IMR-90 (cell line): ENCODE measurements around the gene CYGB.

ENCODE experiments used
- BHLHE40 ChIP-seq: fragments of 150-350 bp; IDR thresholded peaks from 2 replicates; pipeline ENCODE4 v1.6.1; 2016; ENCODE audit warnings: mild to moderate bottlenecking, low read depth, low read length
- MAFK ChIP-seq: IDR thresholded peaks from 2 replicates; pipeline ENCODE4 v1.6.1; 2012; ENCODE audit warnings: low read depth, low read length, improper control_type of control experiment
- MXI1 ChIP-seq: IDR thresholded peaks from 2 replicates; pipeline ENCODE4 v1.6.1; 2012; ENCODE audit warnings: low read depth, mild to moderate bottlenecking, low read length, moderate library complexity, borderline replicate concordance
- POLR2A ChIP-seq: IDR thresholded peaks from 2 replicates; pipeline ENCODE4 v1.6.1; 2012; ENCODE audit warnings: mild to moderate bottlenecking, low read depth, low read length
- RAD21 ChIP-seq: IDR thresholded peaks from 2 replicates; pipeline ENCODE4 v1.6.1; 2012; ENCODE audit warnings: low read length, improper control_type of control experiment
- SMC3 ChIP-seq: fragments of 150-350 bp; IDR thresholded peaks from 2 replicates; pipeline ENCODE4 v1.6.1; 2016; ENCODE audit warnings: low read depth, mild to moderate bottlenecking, antibody characterized with exemption, low read length, moderate library complexity
- TF ChIP-seq, protein P1 (sequence below): conservative IDR thresholded peaks from 2 replicates; pipeline ENCODE4 v1.5.1; 2012; ENCODE audit warnings: mild to moderate bottlenecking, low read depth, low read length, improper control_type of control experiment
- TF ChIP-seq, protein P2 (sequence below): fragments of 150-350 bp; IDR thresholded peaks from 2 replicates; pipeline ENCODE4 v1.6.1; 2016; ENCODE audit warnings: low read depth, mild to moderate bottlenecking, low read length, moderate library complexity, borderline replicate concordance

DNA sequence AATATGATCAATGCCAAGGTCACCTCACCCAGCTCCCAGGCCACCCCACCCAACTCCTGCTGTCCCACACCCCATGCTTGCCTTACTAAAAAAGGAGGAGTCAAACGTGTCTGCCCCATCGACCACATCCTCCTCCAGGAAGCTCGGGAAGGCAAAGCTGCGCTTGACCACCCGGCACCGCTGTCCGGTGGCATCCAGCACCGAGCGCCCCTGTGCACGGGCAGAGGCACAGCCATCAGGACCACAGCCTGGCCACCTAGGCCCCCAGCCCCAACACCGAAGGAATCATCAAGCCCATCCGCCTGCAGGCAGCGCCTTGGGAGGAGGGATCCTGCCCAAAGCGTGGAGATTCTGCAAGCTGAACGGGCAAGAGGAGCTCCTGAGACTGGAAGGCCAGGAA lies 59.9 kb downstream of the CYGB start:
- TF ChIP-seq, protein P1, sequence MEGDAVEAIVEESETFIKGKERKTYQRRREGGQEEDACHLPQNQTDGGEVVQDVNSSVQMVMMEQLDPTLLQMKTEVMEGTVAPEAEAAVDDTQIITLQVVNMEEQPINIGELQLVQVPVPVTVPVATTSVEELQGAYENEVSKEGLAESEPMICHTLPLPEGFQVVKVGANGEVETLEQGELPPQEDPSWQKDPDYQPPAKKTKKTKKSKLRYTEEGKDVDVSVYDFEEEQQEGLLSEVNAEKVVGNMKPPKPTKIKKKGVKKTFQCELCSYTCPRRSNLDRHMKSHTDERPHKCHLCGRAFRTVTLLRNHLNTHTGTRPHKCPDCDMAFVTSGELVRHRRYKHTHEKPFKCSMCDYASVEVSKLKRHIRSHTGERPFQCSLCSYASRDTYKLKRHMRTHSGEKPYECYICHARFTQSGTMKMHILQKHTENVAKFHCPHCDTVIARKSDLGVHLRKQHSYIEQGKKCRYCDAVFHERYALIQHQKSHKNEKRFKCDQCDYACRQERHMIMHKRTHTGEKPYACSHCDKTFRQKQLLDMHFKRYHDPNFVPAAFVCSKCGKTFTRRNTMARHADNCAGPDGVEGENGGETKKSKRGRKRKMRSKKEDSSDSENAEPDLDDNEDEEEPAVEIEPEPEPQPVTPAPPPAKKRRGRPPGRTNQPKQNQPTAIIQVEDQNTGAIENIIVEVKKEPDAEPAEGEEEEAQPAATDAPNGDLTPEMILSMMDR: no peak
- TF ChIP-seq BHLHE40: no peak
- TF ChIP-seq SMC3: no peak
- no peak for TF ChIP-seq MAFK
- no peak for TF ChIP-seq RAD21
- TF ChIP-seq POLR2A: no peak
- TF ChIP-seq MXI1: no peak
- TF ChIP-seq, protein P2, sequence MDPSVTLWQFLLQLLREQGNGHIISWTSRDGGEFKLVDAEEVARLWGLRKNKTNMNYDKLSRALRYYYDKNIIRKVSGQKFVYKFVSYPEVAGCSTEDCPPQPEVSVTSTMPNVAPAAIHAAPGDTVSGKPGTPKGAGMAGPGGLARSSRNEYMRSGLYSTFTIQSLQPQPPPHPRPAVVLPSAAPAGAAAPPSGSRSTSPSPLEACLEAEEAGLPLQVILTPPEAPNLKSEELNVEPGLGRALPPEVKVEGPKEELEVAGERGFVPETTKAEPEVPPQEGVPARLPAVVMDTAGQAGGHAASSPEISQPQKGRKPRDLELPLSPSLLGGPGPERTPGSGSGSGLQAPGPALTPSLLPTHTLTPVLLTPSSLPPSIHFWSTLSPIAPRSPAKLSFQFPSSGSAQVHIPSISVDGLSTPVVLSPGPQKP: no peak
